Ovary (tissue), 9 donors: ENCODE measurements around the gene SERP1. TPM values are rescaled to one million over a fixed set of nuclear protein-coding genes. Genes with fewer than 3 reads are reported as not detected.

Experiments used
- DNase-seq, 5 donors: peaks; one replicate each; pipeline ENCODE4 v3.0.0-alpha.2; 2019 to 2020
- H3K27ac ChIP-seq, 2 donors: fragments of 200-600 bp; one replicate each; pipeline versions ENCODE4 v1.5.1 to v1.8.0; 2019 to 2022
- H3K27me3 ChIP-seq: fragments of 200-600 bp; one replicate; pipeline ENCODE4 v1.8.0; 2022
- H3K36me3 ChIP-seq: fragments of 200-600 bp; sonication (generic); one replicate; pipeline ENCODE4 v1.5.1; 2019
- H3K4me1 ChIP-seq: one replicate; pipeline ENCODE4 v1.8.1; 2013; ENCODE audit warnings: mild to moderate bottlenecking, moderate library complexity; ENCODE audit not compliant: insufficient read depth
- H3K4me3 ChIP-seq: fragments of 200-600 bp; sonication (generic); one replicate; pipeline ENCODE4 v1.5.1; 2017
- H3K9me3 ChIP-seq, 2 donors: fragments of 200-600 bp in 1 of 2; sonication (generic) in 1 of 2; one replicate each; pipeline versions ENCODE4 v1.5.1 to v1.8.1; 2013 to 2019; ENCODE audit warnings: mild to moderate bottlenecking in 1 of 2, moderate library complexity in 1 of 2
- EP300 ChIP-seq: sonication (generic); formaldehyde crosslinking; IDR thresholded peaks from one replicate; pipeline ENCODE4 v1.6.1; 2017; ENCODE audit warnings: antibody characterized with exemption
- POLR2A ChIP-seq: fragments of 450-650 bp; IDR thresholded peaks from one replicate; pipeline ENCODE4 v1.6.1; 2017; ENCODE audit warnings: antibody characterized with exemption, mild to moderate bottlenecking, moderate library complexity
- WGBS, 3 donors: extraction: QIAGEN DNeasy Blood & Tissue Kit in 1 of 3; methylation state at CpG; one replicate each; pipeline versions ENCODE4 v1.1.5 to v1.1.7; 2013 to 2017; 5-methylcytosine and 5-hydroxymethylcytosine counted together
- intact Hi-C, 4 donors: fragments of 100-400 bp; cut with DNase I; formaldehyde crosslinking; loops; one replicate each; pipeline versions ENCODE4 v1.11.0 to v1.15.1; 2022 to 2023
- polyA plus RNA-seq, 2 donors: library from polyadenylated mRNA; stranded (reverse); fragments of 200-250 nt in 1 of 2; fragments of 350-450 nt in 1 of 2; fragmentation: Illumina TruSeq in 1 of 2; extraction: RNeasy Lipid Tissue Mini Kit (QIAGEN cat#74804) in 1 of 2; gene quantifications; one replicate each; pipeline ENCODE4 v1.2.3, GENCODE V29; 2013 to 2014
- total RNA-seq, 7 donors: library from RNA; depleted of rRNA in 2 of 7; stranded (reverse); fragments of >200 nt in 2 of 7; fragmentation: NEBNext Ultra II Directional in 3 of 7; extraction: Animal tissue kit (Norgen Biotek cat#: 25700) in 3 of 7; gene quantifications; one replicate each; pipeline versions ENCODE4 v1.1.0 to v1.2.4, GENCODE V29; 2016 to 2023
- TF ChIP-seq, protein P1 (sequence below), 3 donors: fragments of 450-650 bp in 2 of 3; fragments of 200-600 bp in 1 of 3; IDR thresholded peaks; one replicate each; pipeline versions ENCODE4 v1.5.1 to v1.8.0; 2016 to 2022; ENCODE audit warnings: antibody characterized with exemption in 3 of 3, mild to moderate bottlenecking in 1 of 3
- donor health status: DM: no; HTN: no; CAD: no; lungs with moderate emphysema.
- donor health status: DM: no; HTN: no; CAD: no.
- donor health status: Bipolar disorder and iron deficiency.
- donor health status: DM: yes; HTN: yes; CAD: no.
- donor health status: DM: no; HTN: no; CAD: no.
- donor health status: DM: yes; HTN: yes; CAD: no.

Gene SERP1
- total and polyA plus RNA-seq, 9 donors = 74.9 to 638 (median 113) TPM

GRCh38 chr3:150577855-150578254 is 31.6 kb upstream of the SERP1 start:
- intact Hi-C loops = no loop called here
- no peak overlapping the region for H3K27ac ChIP-seq
- H3K27me3 ChIP-seq = no peaks in the 10 kb centered on the region
- no peaks in the 10 kb centered on the region for H3K9me3 ChIP-seq
- H3K4me1 ChIP-seq = no peaks in the 10 kb centered on the region
- TF ChIP-seq, protein P1, sequence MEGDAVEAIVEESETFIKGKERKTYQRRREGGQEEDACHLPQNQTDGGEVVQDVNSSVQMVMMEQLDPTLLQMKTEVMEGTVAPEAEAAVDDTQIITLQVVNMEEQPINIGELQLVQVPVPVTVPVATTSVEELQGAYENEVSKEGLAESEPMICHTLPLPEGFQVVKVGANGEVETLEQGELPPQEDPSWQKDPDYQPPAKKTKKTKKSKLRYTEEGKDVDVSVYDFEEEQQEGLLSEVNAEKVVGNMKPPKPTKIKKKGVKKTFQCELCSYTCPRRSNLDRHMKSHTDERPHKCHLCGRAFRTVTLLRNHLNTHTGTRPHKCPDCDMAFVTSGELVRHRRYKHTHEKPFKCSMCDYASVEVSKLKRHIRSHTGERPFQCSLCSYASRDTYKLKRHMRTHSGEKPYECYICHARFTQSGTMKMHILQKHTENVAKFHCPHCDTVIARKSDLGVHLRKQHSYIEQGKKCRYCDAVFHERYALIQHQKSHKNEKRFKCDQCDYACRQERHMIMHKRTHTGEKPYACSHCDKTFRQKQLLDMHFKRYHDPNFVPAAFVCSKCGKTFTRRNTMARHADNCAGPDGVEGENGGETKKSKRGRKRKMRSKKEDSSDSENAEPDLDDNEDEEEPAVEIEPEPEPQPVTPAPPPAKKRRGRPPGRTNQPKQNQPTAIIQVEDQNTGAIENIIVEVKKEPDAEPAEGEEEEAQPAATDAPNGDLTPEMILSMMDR (IDR thresholded peaks at IDR 0.05) = no peak
- no peak for TF ChIP-seq EP300
- TF ChIP-seq POLR2A = no peak
- no peak for DNase-seq
- H3K4me3 ChIP-seq = no peak overlapping the region
- no peaks in the 10 kb centered on the region for H3K36me3 ChIP-seq
- 41 to 55% (median 53%) methylated on average over 1 of the region's 1 CpG for WGBS, 3 donors

GRCh38 chr3:150567328-150567727 is 21.0 kb upstream of the SERP1 start:
- Histone ChIP-seq H3K9me3 (no peaks in the 10 kb centered on the region), H3K4me3 (no peak overlapping the region), H3K4me1 (no peaks in the 10 kb centered on the region), H3K27ac (no peak overlapping the region), H3K36me3 (no peaks in the 10 kb centered on the region), H3K27me3 (no peaks in the 10 kb centered on the region)
- DNase-seq = no peak
- intact Hi-C loops = no loop called here
- TF ChIP-seq, protein P1 (IDR thresholded peaks at IDR 0.05) = no peak
- TF ChIP-seq POLR2A (no peak), EP300 (no peak)
- 93 to 98% (median 95%) methylated on average over 1 of the region's 1 CpG for WGBS, 3 donors

DNA sequence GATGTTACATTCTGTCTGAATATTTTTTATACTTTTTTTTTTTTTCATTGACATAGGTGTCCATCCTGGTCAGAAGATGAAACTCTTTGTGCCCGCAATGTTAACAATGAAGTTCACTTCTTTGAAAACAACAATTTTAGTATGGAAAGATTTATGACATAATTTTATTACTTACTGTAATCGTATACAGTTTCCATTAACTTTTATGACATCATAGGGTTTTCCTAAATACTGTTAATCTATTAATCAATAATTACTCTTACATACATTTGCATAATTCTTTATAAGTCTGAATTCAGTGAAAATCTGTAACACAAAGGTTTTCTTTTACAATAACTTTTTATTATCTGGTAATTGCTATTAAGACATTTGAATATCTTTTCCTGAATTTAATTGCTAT is 17.9 kb upstream of the SERP1 start:
- intact Hi-C loops = no loop called here
- WGBS, 3 donors = 95 to 98% (median 98%) methylated on average over 2 of the region's 2 CpGs
- H3K27ac ChIP-seq = no peak overlapping the region
- no peak for TF ChIP-seq EP300
- TF ChIP-seq, protein P1 (IDR thresholded peaks at IDR 0.05) = no peak
- H3K36me3 ChIP-seq = no peaks in the 10 kb centered on the region
- DNase-seq = no peak
- no peaks in the 10 kb centered on the region for H3K4me1 ChIP-seq
- H3K4me3 ChIP-seq = no peak overlapping the region
- no peaks in the 10 kb centered on the region for H3K27me3 ChIP-seq
- H3K9me3 ChIP-seq = no peaks in the 10 kb centered on the region

DNA sequence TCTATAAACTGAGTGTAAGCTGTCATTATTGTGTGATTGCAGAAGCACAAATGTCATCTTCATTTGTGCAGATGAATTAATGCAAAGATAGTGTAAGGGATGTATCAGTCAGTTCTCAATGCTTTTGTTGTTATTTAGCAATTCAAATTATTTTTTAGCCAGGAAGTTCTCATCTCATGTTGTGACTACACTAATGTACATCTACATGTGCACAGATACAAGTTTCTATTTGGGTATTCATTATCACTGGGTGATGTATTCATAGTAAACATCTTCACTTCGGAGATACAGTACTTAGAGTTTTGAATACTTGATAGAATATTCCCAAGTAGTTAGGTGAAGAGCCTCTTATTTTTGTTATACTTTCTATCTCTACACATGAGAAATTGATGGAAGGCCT is 11.4 kb upstream of the SERP1 start:
- 7 to 43% (median 19%) methylated on average over 1 of the region's 1 CpG for WGBS, 3 donors
- no peak for DNase-seq
- Histone ChIP-seq H3K27ac (no peak overlapping the region), H3K9me3 (no peaks in the 10 kb centered on the region), H3K27me3 (no peaks in the 10 kb centered on the region), H3K36me3 (no peaks in the 10 kb centered on the region), H3K4me3 (no peak overlapping the region), H3K4me1 (no peaks in the 10 kb centered on the region)
- intact Hi-C loops = no loop called here
- TF ChIP-seq, protein P1 (IDR thresholded peaks at IDR 0.05) = no peak
- TF ChIP-seq POLR2A (no peak), EP300 (no peak)

DNA sequence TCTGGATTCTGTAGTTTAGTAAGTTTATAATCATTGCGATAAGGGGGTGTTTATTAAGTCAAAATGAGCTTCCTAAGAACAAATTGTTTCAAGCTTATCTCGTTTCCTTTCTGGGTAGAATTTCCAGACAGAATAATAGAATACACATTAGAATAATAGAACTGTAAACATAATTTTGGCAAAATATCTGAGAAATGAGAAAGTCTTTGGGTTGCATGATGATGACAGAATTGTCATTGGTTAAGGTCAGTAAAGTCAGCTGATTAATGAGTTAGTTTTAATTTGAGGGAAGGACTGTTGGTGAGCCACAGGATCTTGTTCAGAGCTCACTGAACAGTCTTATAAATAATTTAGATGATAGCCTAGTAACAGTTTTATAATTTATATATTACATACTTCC is 10.5 kb upstream of the SERP1 start:
- intact Hi-C loops = no loop called here
- no peak for DNase-seq
- Histone ChIP-seq H3K27me3 (no peaks in the 10 kb centered on the region), H3K4me1 (no peaks in the 10 kb centered on the region), H3K9me3 (no peaks in the 10 kb centered on the region), H3K4me3 (no peak overlapping the region), H3K27ac (no peak overlapping the region), H3K36me3 (no peaks in the 10 kb centered on the region)
- 20 to 41% (median 21%) methylated on average over 2 of the region's 2 CpGs for WGBS, 3 donors
- TF ChIP-seq EP300 = no peak
- TF ChIP-seq, protein P1 (IDR thresholded peaks at IDR 0.05) = no peak
- TF ChIP-seq POLR2A = no peak
